DOHH2 (cell line): ENCODE measurements around the gene SAMSN1.

Experiments
- CTCF ChIP-seq: fragments of 200-600 bp; sonication (generic); IDR thresholded peaks from one replicate; pipeline ENCODE4 v1.5.1; 2014; ENCODE audit warnings: antibody characterized with exemption, mild to moderate bottlenecking, low read depth, low read length; ENCODE audit not compliant: poor library complexity, severe bottlenecking
- EZH2phosphoT487 ChIP-seq: fragments of 200-600 bp; sonication (generic); IDR thresholded peaks from 2 replicates; pipeline ENCODE4 v1.6.1; 2017; ENCODE audit warnings: borderline replicate concordance, mild to moderate bottlenecking, antibody characterized with exemption, low read length, moderate library complexity, mixed read lengths

GRCh38 chr21:14569026-14569621 lies 23.0 kb upstream of the SAMSN1 start:
- TF ChIP-seq CTCF (no peak), EZH2phosphoT487 (no peak)
